IPS-NIHi7 (cell line): ENCODE results near the gene MEF2B.
"Not testable (repeated sequence)": the region's sequence is repeated elsewhere in the genome, so short reads cannot be mapped to it uniquely, and the experiment has no call there.

Experiments
- DNase-seq: peaks from one replicate; pipeline ENCODE4 v3.0.0; 2012; ENCODE audit warnings: mixed read lengths; ENCODE audit errors: extremely low spot score

Gene MEF2B

DNA sequence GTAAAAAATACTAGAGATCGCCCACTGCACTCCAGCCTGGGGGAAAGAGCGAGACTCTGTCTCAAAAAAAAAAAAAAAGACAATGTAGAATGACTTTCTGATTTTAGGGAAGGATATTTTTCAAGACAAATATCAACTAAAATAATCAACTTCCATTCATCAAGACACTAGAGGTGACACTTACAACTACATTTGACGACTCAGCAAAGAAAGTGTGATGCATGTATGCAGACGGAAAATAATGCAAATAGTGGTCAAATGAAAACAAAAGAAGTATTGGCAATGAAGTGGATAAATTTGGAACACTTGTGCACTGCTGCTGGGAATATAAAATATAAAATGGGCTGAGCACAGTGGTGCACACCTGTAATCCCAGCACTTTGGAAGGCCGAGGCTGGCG is 44.0 kb downstream of the MEF2B start:
- DNase-seq = no peak

DNA sequence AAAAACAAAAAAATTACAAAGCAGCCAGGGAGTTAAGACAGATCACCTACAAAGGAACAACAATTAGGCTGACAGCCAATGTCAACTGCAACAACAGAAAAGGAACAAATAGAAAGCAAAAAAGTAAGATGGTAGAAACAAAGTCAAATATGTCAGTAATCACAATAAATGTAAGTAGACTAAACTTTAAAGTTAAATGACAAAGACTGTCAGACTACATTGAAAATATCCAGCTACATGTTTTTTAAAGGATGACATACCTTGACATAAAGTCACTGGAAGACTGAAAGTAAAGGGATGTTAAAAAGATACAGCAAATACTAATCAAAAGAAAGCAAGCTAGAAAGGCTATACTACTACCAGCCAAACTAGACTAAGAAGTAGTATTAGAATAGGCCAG is 46.7 kb downstream of the MEF2B start:
- no peak for DNase-seq

DNA sequence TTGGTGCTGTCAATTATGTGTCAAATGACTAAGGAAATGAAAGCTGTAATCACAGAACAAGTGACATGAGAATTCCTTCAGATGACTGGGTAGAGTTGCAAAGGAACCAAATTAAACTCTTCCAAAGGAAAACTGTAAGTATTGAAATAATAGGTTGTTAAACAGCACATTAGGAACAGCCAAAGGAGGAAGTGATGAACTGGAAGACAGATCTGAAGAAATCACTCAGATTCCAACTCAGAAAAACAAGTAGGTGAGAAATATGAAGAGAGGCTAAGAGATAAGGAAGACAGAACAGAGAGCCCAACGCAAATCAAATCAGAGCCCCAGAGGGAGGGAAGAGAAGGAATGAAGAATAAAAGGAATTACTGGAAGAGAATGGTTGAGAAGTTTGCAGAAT is 47.2 kb downstream of the MEF2B start:
- DNase-seq = no peak

DNA sequence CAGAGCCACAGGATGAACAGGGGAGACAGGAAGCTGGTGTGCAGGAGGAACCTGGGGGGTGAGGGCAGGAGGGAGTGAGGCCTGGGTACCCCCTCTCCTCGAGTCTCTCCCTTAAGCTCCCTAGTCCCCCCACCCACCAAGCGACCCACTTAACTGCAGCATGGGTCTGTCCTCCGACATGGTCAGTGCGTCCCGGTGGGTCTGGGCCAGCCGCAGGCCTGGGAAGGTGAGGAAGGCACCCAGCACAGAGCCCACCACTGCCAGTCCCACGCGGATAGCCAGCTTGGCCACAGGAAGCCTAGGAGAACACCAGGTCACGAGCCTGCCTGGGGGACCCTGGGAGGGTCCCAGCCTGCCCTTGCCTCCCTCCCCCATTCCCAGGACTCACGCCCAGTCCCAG is 48.7 kb downstream of the MEF2B start:
- DNase-seq = no peak

DNA sequence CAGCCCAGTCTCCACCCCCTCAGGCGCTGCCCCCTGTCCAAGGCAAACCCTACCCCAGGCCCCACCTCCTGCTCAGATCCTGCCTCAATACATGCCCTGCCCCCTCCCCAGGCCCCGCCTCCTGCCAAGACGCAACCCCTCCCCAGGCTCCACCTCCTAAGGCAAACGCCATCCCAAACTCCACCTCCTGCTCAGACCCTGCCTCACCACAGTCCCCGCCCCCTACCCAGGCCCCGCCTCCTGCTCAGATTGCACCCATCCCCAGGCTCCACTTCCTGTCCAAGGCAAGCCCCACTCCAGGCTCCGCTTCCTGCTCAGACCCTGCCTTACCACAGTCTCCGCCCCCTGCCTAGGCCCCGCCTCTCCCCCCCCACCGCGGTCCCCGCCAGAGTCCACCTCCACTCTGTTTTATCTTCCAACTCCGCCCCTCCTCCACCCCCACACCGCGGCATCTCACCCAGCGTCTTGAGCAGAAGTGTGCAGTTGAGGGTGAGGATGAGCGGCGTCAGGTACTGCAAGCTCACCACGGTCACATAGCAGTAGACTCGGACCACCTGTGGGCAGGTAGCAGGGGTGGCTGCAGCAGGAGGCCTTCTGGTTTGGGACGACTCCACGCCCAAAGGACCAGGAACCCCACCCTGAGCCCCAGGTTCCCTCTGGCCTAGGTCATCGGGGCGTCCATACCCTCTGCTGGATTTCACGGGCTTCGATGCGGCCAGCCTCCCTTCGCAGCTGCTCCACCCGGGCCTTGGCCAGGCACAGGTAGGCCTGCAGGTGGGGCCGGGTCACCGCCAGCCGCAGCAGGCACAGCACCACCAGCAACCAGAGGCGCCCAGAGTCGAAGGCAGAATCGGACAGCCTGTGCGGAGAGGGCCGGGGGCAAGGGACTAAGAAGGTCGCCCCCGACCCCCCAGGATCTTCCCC is 49.5 kb downstream of the MEF2B start:
- peak; percentile 100 for DNase-seq

DNA sequence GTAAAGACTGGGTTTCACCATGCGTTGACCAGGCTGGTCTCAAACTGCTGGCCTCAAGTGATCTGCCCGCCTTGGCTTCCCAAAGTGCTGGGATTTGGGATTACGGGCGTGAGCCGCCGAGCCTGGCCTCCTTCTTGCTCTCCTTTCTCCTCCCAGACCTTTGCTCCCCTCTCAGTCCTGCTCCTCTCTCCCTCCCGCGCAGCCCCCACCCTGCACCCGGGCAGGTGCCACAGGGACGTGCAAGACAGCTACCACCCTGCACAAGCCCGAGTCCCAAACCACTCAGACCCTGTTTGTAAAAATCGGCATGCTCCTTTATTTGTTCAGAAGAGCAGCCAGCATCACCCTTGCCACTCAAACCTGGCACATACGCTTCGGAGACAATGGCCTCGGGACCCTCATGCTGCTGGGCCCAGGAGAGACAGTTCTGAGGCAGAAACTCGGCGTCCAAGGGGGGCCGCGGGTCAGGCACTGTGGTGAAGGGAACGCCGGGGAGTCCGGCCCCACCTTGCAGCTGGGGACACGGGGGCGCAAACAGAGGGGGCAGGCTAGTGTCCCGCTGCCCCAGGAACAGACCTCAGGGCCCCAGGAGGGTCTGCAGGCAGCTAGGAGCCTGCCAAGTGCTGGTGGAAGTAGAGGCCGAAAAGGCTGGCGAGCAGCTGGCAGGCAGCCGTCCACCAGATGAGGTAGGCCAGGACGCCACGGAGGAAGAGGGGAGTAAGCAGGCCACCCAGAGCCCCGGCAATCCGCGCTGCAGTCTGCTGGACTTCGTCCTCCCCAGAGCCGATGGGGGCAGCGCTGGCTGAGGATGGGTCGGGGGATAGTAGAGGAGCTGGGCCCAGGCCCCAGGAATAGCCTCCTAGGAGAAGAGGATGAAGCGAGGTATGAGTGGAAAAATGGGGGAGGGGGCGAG is 50.5 kb downstream of the MEF2B start:
- DNase-seq = no peak

DNA sequence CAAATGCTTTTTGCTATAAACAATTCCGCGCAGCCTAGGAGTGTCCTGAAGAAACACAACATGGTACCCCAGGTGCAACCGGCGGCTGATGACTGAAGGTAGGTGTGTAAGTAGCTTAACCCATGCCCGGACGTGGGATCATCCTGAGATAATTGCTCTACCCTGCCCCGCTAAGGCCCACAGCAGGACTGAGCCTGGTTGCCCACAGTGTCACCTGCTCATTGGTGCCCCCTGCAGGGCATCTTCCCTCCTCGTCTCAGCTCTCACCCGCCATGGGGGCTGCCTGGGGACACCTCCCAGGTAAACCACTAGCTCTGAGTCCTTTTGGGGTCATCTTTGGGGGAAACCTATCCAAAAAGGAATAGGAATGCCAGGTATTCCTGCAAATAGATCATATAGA is 54.1 kb downstream of the MEF2B start:
- DNase-seq = peak; percentile 79

DNA sequence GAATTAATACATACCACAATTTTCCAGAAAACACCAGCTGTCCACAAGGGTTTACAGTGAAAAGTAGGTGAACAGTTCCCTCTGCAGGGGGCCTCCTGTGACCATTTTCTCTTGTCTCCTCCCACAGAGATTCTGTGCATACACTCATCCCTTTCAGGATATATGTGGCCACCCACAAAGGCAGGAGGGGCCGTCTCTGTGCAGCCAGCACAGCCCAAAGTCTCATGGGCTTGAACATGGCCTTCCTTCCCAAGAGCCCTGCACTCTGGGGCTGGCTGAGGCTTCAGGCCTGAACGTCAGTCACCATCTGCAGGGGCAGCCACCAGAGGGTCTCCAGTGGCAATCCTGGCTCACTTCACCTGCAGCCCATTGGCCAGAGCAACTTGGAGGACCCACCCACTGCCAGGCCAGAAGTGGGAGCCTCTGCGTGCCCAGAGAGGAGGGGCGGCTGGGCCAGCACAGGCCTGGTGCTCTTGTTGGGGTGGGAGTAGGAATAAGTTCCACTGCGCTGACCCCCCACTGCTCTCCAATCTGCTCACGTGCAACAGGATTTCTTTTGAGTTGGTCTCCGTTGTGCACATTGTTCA is 56.9 kb downstream of the MEF2B start:
- no peak for DNase-seq

DNA sequence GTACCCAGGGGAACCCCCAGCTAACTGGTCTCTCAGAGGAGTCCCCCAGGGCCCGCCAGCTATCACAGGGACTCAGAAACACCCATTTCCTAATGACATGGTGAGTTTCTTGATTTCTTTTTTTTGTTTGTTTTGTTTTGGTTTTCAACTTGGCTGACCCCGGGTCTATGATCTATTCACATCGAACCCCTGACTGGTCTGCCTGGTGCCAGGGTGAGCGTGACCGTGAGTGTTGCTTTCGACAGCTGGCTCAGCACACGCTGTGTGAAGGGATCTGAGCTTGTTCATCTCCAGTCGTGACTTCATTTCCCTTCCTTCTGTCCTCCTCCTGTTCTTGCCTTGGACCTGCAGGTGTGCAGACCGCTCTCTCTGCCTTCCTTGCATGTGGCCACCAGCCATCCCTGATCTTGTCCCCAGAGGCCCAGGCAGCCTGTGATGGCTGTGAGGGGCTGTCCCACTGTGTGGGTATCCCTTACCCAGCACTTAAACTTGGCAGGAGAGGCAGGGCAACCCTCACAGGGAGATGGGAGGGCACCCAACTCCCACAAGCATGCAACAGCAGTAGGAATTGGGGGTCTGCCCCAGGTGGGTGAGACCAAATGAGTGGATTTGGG is 58.0 kb downstream of the MEF2B start:
- DNase-seq = no peak

DNA sequence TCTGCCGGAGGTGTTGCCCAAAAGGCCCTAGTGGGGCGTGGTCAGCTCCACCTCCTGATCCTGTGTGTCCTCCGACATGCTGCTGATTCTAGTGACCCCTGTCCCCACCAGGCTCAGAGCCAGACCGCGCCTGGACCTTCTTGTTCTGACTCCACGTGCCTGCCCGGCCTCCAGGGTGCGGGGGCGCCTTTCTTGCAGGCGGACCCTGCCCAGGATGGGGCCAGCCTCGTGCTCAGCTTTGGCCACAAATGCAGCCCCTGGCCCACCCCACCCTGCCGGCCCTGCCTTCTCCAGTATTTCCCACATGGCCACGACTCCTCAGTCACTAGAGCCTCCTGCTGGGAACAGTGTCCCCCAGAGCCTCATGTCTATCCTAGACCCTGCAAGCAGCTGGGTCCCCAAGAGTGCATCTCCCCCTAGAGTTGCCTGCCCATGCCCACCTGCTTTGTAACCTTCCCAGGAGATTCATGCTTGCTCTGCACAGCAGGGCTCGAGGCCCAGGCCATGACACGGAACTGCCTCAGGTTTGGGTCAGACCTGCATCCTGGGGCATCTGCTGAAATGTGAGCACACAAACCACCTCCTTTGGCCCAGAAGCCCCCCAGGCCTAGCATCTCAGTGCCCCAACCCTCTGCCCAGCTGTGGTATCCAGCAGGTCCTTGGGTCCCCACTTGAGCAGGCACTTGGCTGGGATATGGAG is 58.8 kb downstream of the MEF2B start:
- DNase-seq = no peak

DNA sequence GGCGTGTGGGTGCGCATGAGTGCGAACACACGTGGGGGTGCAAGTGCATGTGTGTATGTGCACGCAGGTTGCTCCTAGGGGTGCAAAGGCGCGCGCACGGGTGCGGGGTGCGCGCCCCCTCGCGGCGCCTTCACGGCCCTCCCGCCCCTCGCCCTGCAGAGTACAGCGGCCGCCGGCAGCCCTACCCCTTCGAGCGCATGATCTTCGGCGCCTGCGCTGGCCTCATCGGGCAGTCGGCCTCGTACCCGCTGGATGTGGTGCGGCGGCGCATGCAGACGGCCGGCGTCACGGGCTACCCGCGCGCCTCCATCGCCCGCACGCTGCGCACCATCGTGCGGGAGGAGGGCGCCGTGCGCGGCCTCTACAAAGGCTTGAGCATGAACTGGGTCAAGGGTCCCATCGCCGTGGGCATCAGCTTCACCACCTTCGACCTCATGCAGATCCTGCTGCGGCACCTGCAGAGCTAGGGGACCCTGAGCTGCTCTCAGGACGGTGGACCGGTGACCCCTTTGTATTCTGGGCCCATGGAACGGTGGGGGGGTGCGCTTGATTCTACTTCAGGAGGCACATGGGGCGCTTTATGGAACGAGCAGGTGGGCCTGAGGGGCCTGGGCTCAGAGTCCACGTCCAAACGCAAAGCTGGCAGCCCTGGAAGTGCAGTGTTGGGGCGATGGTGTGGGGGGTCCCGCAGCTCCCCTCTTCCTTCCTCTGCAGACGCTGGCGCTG is 59.5 kb downstream of the MEF2B start:
- peak; percentile 73 for DNase-seq

DNA sequence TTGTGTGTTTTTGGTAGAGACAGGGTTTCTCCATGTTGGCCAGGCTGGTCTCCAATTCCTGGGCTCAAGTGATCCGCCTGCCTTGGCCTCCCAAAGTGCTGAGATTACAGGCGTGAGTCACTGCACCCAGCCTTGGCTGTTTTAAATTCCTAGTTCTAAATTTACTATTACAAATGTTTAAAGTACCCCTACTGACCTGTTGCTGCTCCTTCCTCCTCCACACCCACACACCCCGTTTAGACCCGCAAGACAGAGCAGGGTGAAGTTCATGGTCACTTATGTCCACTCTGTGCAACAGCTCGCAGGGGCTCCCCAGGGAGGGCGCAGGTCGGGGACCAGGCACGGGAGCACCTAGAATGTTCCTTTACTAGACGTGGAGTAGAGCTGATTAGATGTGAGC is 60.5 kb downstream of the MEF2B start:
- DNase-seq = no peak

DNA sequence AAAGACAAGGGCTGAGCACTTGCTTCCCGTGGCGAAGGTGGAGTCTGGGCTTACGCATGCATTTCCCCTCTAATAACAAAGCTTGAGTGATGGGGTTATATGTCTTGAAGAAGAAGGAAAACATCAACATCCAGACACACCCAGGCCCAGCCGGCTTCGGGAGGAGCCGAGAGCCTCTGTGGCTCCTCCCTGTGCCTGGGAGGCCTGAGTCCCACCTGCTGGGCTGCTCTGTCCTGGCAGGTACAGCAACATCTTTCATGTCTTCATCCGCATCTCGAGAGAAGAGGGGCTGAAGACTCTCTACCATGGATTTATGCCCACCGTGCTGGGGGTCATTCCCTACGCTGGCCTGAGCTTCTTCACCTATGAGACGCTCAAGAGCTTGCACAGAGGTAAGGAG is 62.4 kb downstream of the MEF2B start:
- no peak for DNase-seq

DNA sequence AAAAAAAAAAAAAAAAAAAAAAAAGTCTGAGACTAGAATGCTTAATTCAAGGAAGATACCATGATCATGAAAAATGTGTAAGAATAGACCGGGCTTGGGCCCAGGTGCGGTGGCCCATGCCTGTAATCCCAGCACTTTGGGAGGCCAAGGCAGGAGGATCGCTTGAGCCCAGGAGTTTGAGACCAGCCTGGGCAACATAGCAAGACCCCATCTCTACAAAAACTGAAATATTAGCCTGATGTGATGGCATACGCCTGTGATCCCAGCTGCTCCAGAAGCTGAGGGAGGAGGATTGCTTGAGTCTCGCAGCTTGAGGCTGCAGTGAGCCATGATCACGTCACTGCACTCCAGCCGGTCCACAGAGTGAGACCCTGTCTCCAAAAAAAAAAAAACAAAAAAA is 63.1 kb downstream of the MEF2B start:
- DNase-seq = not testable (repeated sequence)

DNA sequence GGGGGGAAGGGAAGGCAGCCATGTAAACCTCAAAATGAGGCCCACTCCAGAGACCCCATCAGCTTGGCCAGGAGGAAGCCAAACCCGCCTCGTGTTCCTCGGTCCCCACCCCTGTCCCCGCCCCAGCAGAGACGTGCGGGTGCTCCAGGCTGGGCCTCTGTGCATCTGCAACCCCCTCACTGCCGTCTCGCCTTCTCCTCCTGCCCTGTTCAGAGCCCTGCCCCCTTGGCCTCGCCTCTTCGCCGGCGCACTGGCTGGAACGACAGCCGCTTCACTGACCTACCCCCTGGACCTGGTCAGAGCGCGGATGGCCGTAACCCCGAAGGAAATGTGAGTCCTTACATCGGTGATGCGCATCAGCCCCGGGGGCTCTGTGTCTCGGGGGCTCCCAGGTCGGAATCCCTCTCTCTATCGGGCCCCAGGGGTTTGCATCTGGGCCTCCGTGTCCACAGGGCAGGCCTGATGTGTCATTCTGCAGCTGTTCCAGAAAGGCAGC is 64.0 kb downstream of the MEF2B start:
- DNase-seq = peak; percentile 49

DNA sequence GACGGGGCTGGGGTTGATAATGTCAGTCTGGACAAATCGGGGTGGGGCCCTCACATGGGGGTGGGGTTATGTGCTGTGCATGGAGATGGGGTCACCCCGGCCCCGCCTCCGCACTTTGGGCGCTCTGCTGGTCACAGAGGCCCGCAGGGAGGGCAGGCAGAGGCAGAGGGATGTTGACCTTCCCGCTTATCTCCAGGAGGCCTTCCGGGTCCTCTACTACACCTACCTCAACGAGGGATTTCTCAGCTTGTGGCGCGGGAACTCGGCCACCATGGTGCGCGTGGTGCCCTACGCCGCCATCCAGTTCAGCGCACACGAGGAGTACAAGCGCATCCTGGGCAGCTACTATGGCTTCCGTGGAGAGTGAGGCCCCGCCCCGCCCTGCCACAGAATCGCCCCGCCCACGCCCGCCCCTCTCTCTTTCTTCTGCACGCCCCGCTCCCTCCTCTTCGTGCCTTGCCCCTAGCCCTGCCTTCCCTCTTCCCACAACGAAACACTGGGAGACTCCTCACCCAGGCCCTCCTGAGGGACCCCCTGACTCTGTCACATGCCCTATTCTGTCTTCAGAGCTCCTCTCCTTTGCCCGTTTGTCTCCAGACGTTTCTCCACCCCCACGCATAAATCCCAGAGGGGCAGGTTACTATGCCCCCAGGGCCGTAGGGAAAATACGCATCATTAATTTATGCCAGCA is 64.6 kb downstream of the MEF2B start:
- DNase-seq = peak; percentile 86

DNA sequence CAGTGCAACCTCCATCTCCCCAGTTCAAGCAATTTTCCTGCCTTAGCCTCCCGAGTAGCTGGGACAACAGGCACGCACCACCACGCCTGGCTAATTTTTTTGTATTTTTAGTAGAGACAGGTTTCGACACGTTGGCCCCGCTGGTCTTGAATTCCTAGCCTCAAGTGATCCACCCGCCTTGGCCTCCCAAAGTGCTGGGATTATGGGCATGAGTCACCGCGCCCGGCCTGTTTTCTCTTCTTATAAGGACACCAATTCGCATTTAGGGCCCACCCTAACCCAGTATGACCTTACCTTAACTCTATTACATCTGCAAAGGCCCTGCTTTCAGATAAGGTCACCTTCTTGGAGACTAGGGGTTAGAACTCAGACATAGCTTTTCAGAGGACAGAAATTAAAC is 66.9 kb downstream of the MEF2B start:
- DNase-seq = no peak

DNA sequence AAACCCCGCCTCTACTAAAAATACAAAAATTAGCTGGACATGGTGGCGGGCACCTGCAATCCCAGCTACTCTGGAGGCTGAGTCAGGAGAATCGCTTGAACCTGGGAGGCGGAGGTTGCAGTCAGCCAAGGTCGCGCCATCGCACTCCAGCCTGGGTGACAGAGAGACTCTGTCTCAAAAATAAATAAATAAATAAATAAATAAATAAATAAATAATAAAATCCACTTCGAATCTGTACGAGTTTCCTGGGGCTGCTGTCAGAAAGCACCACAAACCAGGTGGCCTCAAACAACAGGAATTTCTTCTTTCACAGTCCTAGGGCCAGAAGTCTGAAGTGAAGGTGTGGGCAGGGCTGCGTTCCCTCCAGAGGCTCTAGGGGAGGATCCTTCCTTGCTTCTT is 67.5 kb downstream of the MEF2B start:
- not testable (repeated sequence) for DNase-seq

DNA sequence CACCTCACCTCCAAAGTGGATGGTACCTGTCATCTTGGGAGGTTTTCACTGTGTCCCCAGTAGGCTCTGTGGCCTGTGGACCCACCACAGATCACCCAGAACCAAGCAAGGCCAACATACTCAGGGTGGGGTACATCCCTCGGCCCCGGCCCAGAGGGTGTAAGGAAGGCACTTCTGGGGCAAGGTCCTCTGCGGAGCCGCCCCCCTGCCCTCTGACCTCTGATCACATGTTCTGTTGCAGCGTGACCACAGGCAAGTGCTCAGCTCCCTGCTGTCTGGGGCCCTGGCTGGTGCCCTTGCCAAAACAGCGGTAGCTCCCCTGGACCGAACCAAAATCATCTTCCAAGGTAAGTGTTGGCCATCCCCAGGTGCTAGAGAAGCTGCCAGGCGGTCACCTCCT is 68.5 kb downstream of the MEF2B start:
- peak; percentile 5 for DNase-seq
